ENCODE data around the gene SH3GL3.

Gene SH3GL3

DNA sequence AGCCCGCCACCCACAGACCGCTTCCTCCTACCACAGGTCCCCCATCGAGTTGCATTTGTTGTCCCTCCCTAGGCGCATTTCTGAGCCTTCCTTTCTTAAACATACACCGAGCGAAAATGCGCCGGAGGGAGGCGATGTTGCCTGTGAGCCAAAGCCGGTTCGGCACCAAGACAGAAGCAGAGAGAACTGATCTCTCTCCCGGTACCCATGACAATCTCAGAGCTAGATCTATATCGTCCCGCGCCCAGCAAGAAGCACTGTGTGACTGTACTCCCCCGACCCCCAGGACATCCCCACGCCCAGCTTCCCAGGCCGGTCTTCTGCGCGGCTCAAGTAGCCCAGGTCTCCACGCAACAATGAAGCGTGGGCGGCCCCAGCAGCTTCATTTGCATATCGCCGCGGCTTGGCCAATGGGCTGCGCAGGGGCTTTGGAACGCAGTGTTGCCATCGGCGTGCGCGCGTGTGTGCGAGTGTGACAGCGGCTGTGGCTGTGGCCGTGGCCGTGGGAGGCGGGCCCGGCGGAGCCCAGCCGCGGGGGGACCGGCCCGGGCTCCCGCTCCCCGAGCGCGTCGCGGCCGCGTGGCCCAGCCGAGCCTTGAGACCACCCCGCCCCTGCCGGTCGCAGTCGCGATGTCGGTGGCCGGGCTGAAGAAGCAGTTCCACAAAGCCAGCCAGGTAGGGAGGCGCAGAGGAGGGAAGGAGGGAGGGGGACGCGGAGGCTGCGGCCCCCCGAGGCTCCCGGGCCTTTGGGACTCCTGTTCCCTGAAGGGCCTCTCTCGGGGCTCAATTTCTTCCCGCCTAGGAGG, at the start of gene SH3GL3:
Gene SH3GL3, plus strand, starts transcription at position 438 of the 806 bp plus-strand sequence. Its CDS starts 193 bp downstream, at position 631.
- DNase-seq (ENCODE audit: low spot score), result peak; percentile 92

GRCh38 chr15:83398626-83399025, 48.5 kb upstream of the SH3GL3 start:
- DNase-seq (ENCODE audit: low spot score), result no peak

- DNase-seq (ENCODE audit: low spot score), result no peak
Measured at GRCh38 chr15:83404121-83404520, 43.0 kb upstream of the SH3GL3 start.

DNA sequence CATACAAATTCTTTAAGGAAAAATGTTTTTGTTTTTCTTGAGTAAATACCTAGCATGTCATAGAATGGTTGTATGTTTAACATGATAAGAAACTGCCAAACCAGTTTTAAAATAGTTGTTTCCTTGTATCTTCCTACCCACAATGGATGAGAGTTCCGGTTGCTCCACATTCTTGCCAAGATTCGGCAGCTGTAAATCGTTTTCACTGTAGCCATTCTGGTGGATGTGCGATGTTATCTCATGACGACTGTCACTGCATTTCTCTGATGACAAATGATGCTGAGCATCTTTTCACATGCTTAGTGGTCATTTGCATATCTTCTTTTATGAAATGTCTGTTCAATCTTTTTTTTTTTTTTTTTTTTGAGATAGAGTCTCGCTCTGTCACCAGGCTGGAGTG, 36.6 kb upstream of the SH3GL3 start:
- DNase-seq (ENCODE audit: low spot score), result no peak

DNA sequence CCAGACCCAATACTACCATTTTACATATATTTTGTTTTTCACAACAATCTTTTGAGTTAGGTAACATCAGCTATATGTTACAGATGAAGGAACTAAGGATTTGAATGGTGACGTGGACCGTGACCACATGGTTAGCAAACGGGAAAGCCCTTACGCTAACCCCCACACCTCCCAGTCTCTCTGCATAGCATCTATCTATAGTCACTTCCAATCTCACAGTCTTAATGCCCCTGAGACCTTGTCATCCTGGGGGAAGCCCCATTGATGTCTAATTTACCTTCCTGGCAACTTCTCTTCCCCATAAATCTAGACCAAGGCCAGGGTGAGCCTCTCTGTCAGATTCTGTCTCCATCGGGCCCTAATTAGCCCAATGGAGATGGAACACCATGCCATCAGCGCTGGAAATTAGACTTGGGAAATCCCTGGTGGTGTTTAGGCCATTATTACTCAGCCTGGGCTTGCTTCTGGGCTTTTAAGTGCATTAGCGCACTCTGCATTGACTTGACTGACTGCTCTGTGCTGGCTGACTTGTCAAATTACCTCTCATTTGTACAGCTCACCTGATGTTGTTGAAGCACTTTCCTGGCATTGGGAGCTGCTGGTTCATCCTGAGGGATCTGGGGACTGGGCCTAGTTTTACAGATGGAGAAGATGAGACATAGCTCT, 34.0 kb upstream of the SH3GL3 start:
- no peak for DNase-seq (ENCODE audit: low spot score)

DNA sequence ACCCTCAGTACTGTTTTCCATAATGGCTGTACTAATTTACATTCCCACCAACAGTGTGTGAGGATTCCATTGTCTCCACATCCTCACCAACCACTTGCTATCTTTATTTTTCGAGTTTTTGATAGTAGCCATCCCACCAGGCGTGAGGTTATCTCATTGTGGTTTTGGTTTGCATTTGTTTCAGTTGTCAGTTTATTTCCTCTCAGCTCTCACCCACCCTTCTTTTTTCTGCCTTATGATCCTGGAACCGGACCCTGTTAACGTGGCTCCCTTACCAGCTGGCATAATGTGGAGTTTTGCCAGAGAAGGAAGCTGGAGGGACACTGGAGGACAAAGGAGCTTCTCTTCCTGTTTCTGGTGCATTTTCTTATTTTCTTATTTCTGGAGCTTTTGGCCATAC, 25.1 kb upstream of the SH3GL3 start:
- no peak for DNase-seq (ENCODE audit: low spot score)

GRCh38 chr15:83422541-83422940, 24.6 kb upstream of the SH3GL3 start:
- no peak for DNase-seq (ENCODE audit: low spot score)

DNA sequence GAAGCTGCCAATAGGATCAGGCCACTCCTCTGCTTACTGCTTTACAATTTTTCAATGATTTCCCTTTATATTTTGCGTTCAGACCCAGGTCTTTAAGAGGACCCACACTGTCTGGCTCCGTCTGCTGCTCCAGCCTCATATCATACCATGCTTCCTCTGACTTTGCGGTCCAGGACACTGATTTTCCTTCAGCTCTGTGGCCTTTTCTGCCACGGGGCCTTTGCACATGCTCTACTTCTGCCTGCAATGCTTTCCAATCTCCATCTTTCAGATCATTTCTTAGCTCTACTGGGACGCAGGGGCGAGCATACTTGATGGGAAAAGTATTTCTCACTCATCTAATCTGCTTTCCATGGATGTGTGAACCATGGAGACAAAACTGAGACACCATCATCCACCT, 23.0 kb upstream of the SH3GL3 start:
- no peak for DNase-seq (ENCODE audit: low spot score)

- DNase-seq (ENCODE audit: low spot score), result no peak
Measured at GRCh38 chr15:83430441-83430840, 16.7 kb upstream of the SH3GL3 start.

DNA sequence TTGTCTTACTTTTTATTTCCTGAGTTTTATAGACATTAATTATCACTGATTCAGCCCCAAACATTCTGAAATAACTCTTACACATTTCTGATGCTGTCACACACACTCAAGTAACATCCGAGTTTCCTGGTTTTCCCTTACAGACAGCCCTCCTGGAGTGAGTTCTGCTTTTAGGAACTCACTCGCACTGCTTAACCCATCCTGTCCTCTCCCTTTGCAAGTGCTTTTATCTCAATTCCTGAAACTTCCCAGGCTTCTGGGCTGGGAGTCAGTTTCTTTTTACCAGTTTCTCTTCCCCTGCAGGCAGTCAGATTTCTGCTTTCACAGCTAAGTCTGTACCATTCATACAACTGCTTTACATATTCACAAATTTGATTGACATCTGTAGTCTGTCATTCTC, 15.6 kb upstream of the SH3GL3 start:
- DNase-seq (ENCODE audit: low spot score), result no peak

DNA sequence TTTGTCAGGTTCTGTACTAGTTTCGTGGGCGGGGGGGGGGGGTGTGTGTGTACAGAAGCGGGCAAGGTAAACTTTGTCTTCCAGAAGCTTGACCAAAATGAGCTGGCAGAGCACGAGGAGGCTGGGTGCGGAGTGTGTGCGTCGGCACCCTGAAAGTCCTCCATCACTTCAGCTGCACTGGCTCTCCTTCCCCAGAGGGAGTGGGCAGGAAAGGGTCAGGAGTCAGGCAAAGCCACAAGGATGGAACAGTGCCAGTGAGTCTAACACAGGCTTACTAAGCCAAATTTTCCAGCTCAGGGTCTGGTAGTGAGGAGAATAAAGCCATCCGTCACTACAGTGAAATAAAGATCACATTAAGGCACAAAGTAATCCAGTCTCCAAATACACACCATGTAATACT, 11.9 kb upstream of the SH3GL3 start:
- no peak for DNase-seq (ENCODE audit: low spot score)

DNA sequence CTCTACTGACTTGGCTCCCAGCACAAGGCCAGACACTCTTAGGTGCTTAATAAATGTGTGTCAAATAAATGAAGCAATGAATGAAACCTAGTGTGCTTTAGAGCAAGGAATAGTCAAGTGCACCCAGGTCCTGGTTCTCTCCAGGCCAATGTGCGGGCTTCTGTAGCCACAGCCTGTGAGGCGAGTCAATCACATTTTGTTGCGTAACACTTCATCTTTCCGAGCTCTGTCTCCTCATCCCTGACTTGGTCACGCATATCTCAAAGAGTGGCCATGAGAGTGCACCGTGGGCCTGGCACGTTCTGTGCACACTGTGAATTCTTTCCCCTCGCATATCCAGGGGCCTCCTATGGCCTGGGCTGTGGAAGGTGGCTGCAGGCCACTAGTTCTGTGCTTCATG, 11.4 kb upstream of the SH3GL3 start:
- DNase-seq (ENCODE audit: low spot score), result no peak

DNA sequence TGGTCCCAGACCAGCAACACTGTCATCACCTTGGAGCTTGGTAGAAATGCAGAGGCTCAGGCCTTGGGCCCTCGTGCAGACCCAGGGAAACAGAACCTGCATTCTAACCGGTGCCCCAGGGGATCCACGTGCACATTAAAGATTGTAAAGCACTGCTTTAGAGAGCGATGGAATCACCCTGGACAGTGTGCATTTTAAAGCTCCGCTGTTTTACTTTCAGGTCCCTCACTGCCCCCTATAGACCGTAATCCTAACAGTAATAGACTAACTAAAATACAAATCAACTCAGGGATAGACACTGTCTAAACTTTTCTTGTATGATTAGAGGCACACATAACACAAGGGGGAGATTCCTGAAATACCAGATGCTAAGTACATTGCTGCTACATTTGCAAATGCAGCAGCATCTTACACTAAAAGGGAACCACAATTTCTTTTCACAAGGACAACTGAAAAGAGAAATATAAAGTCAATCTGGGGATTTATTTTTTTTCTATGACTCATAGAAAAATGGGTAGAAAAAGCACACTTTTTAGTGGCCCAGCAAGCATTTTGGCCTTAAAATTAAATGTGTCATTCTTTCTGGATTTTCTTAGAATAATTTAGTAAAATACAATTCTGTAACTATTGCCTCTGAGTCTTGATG, 10.5 kb upstream of the SH3GL3 start:
- no peak for DNase-seq (ENCODE audit: low spot score)

GRCh38 chr15:83443076-83443847, 3.9 kb upstream of the SH3GL3 start:
- no peak for DNase-seq (ENCODE audit: low spot score)

GRCh38 chr15:83444936-83445335, 2.2 kb upstream of the SH3GL3 start:
- no peak for DNase-seq (ENCODE audit: low spot score)

GRCh38 chr15:83445643-83446042, 1.5 kb upstream of the SH3GL3 start:
- DNase-seq (ENCODE audit: low spot score), result no peak

GRCh38 chr15:83446417-83446816, 724 bp upstream of the SH3GL3 start:
- no peak for DNase-seq (ENCODE audit: low spot score)

GRCh38 chr15:83449250-83449671, 2.1 kb downstream of the SH3GL3 start:
- no peak for DNase-seq (ENCODE audit: low spot score)

DNA sequence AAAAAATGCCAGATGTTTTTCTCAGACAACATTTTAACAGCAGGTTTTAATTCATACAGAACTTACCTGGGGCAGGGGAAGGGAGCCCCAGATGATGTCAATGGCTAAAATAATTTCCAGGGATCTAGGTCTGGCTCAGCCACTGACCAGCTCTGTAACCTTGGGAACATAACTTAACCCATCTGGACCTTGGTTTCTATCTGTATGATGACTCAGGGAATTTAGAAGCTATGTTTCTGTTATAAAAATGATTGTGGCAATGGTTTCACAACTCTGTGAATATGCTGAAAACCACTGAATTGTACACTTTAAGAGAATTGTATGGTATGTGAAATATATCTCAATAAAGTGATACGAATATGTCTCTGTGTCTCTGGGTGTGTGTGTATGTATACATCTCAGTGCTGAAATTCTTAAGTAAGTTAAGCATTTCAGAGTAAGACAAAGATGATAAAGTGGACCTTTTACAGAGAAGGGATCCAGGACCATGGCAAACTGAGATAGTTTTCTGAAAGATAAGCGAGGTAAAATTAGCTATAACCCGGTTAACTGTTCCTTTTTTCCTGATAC, 2.9 kb downstream of the SH3GL3 start:
- no peak for DNase-seq (ENCODE audit: low spot score)

- no peak for DNase-seq (ENCODE audit: low spot score)
Measured at GRCh38 chr15:83457149-83457548, 10.0 kb downstream of the SH3GL3 start.

GRCh38 chr15:83458381-83458780, 11.2 kb downstream of the SH3GL3 start:
- no peak for DNase-seq (ENCODE audit: low spot score)

- no peak for DNase-seq (ENCODE audit: low spot score)
Measured at GRCh38 chr15:83462026-83462425, 14.9 kb downstream of the SH3GL3 start.
